ENCODE measurements around the gene MSANTD2.

DNA sequence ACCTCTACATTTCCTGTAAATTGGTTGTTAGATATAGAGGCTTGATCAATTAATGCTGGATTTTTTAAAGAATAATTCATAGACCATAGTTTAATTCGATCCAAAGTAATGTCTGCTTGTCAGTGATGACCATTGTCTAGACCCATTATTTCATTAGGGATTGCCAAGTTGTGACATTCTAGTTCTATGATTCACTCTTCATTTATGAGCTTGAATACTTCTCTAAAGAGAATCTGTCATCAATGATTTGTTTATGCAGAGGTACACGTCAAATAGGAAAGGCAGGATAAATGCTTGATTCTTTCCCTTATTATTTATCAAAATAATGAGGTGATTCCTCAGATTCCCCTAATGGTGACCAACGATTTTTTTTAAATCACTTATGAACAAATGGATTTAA, 41.0 kb upstream of the MSANTD2 start:
- no peak for TF ChIP-seq CTCF (IDR thresholded peaks at IDR 0.05)
- TF ChIP-seq, protein P1, sequence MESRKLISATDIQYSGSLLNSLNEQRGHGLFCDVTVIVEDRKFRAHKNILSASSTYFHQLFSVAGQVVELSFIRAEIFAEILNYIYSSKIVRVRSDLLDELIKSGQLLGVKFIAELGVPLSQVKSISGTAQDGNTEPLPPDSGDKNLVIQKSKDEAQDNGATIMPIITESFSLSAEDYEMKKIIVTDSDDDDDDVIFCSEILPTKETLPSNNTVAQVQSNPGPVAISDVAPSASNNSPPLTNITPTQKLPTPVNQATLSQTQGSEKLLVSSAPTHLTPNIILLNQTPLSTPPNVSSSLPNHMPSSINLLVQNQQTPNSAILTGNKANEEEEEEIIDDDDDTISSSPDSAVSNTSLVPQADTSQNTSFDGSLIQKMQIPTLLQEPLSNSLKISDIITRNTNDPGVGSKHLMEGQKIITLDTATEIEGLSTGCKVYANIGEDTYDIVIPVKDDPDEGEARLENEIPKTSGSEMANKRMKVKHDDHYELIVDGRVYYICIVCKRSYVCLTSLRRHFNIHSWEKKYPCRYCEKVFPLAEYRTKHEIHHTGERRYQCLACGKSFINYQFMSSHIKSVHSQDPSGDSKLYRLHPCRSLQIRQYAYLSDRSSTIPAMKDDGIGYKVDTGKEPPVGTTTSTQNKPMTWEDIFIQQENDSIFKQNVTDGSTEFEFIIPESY (IDR thresholded peaks at IDR 0.05; ENCODE audit: borderline replicate concordance, low read depth) = no peak
- no peak for TF ChIP-seq POLR2AphosphoS5 (IDR thresholded peaks at IDR 0.05; ENCODE audit: low read depth, low read length)
- TF ChIP-seq EP300 (IDR thresholded peaks at IDR 0.05; ENCODE audit: borderline replicate concordance in 1 of 2, low read depth in 1 of 2, low read length in 1 of 2) = no peak
- TF ChIP-seq, protein P2, sequence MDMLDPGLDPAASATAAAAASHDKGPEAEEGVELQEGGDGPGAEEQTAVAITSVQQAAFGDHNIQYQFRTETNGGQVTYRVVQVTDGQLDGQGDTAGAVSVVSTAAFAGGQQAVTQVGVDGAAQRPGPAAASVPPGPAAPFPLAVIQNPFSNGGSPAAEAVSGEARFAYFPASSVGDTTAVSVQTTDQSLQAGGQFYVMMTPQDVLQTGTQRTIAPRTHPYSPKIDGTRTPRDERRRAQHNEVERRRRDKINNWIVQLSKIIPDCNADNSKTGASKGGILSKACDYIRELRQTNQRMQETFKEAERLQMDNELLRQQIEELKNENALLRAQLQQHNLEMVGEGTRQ (IDR thresholded peaks at IDR 0.05; ENCODE audit: borderline replicate concordance, low read depth, low read length) = no peak
- TF ChIP-seq YY1 (IDR thresholded peaks at IDR 0.05; ENCODE audit: low read depth) = no peak
- no peak for TF ChIP-seq SIN3A (IDR thresholded peaks at IDR 0.05; ENCODE audit: borderline replicate concordance, low read depth, low read length)
- no peak for TF ChIP-seq FOXJ3 (CRISPR knock-in tag; IDR thresholded peaks at IDR 0.05)
- no peak for TF ChIP-seq RFX5 (IDR thresholded peaks at IDR 0.05; ENCODE audit: low read length)

Measured in SK-N-SH (cell line).